ENCODE measurements around the gene SRGAP3. TPM values are rescaled to one million over a fixed set of nuclear protein-coding genes. Genes with fewer than 3 reads are reported as not detected.
A peak's percentile ranks its signal among the peaks of the same experiment; 100 is the strongest.

Gene SRGAP3
- total RNA-seq, 4 donors from 2014 or later, result 13.7 to 27.7 (median 18.5) TPM

- TF ChIP-seq, protein P1, sequence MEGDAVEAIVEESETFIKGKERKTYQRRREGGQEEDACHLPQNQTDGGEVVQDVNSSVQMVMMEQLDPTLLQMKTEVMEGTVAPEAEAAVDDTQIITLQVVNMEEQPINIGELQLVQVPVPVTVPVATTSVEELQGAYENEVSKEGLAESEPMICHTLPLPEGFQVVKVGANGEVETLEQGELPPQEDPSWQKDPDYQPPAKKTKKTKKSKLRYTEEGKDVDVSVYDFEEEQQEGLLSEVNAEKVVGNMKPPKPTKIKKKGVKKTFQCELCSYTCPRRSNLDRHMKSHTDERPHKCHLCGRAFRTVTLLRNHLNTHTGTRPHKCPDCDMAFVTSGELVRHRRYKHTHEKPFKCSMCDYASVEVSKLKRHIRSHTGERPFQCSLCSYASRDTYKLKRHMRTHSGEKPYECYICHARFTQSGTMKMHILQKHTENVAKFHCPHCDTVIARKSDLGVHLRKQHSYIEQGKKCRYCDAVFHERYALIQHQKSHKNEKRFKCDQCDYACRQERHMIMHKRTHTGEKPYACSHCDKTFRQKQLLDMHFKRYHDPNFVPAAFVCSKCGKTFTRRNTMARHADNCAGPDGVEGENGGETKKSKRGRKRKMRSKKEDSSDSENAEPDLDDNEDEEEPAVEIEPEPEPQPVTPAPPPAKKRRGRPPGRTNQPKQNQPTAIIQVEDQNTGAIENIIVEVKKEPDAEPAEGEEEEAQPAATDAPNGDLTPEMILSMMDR (IDR thresholded peaks at IDR 0.05), result no peak
- no peak for TF ChIP-seq POLR2A (IDR thresholded peaks at IDR 0.05)
- DNase-seq (ENCODE audit: low spot score in 2 of 2), result no peak
- intact Hi-C loops (cut with DNase I; ENCODE audit: low total_unique reads), result no loop called here
- H3K4me3 ChIP-seq (ENCODE audit: low read depth, poor library complexity, severe bottlenecking), result no peak overlapping the region
- 90 to 97% methylated on average over 2 of the region's 2 CpGs for WGBS, 2 donors
Measured at GRCh38 chr3:9222956-9223639, 26.3 kb downstream of the SRGAP3 start.

DNA sequence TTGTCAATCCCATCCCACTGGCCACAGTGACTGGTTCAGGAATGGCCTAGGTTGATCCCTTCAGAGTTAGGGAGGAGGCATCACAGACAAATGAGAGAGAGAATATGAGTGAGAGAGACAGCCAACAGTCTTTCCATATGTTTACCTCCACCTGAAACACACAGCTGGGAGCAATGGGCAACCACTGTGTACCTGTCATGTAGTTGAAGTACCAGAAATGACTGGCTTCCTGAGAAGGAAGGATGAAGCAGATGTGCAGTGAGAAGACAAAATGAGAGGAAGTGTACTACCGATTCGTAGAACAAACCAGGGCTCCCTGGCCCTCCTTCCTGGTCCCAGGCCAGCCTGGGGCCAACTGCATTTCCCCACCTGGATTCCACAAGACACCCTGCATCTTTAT lies 27.4 kb downstream of the SRGAP3 start:
- intact Hi-C loops (cut with DNase I; ENCODE audit: low total_unique reads), result no loop called here
- DNase-seq (ENCODE audit: low spot score in 2 of 2), result no peak
- WGBS, 2 donors, result 76 to 91% methylated on average over 2 of the region's 2 CpGs
- no peak overlapping the region for H3K4me3 ChIP-seq (ENCODE audit: low read depth, poor library complexity, severe bottlenecking)
- no peak for TF ChIP-seq POLR2A (IDR thresholded peaks at IDR 0.05)
- TF ChIP-seq, protein P1 (IDR thresholded peaks at IDR 0.05), result no peak

- no peak for DNase-seq (ENCODE audit: low spot score in 2 of 2)
- 97 to 100% methylated on average over 3 of the region's 3 CpGs for WGBS, 2 donors
- TF ChIP-seq POLR2A (IDR thresholded peaks at IDR 0.05), result no peak
- TF ChIP-seq, protein P1 (IDR thresholded peaks at IDR 0.05), result no peak
- no peak overlapping the region for H3K4me3 ChIP-seq (ENCODE audit: low read depth, poor library complexity, severe bottlenecking)
- intact Hi-C loops (cut with DNase I; ENCODE audit: low total_unique reads), result no loop called here
Measured at GRCh38 chr3:9218514-9218846, 31.0 kb downstream of the SRGAP3 start.

GRCh38 chr3:9217784-9218513 lies 31.5 kb downstream of the SRGAP3 start:
- WGBS, 2 donors, result 89% methylated on average over 8 of the region's 8 CpGs
- TF ChIP-seq, protein P1 (IDR thresholded peaks at IDR 0.05), result no peak
- TF ChIP-seq POLR2A (IDR thresholded peaks at IDR 0.05), result no peak
- intact Hi-C loops (cut with DNase I; ENCODE audit: low total_unique reads), result no loop called here
- no peak overlapping the region for H3K4me3 ChIP-seq (ENCODE audit: low read depth, poor library complexity, severe bottlenecking)
- DNase-seq (ENCODE audit: low spot score in 2 of 2), result no peak

- intact Hi-C loops (cut with DNase I; ENCODE audit: low total_unique reads), result no loop called here
- TF ChIP-seq, protein P1 (IDR thresholded peaks at IDR 0.05), result no peak
- TF ChIP-seq POLR2A (IDR thresholded peaks at IDR 0.05), result no peak
- 46 to 59% methylated on average over 14 of the region's 14 CpGs for WGBS, 2 donors
- no peak overlapping the region for H3K4me3 ChIP-seq (ENCODE audit: low read depth, poor library complexity, severe bottlenecking)
- peak; percentile 68 to 86 for DNase-seq (ENCODE audit: low spot score in 2 of 2)
Measured at GRCh38 chr3:9216736-9217135, 32.7 kb downstream of the SRGAP3 start.

All from lower leg skin (tissue), 4 donors.